Measurements from ENCODE around the gene CCN2.
A peak's percentile ranks its signal among the peaks of the same experiment; 100 is the strongest.

The CCN2 gene

DNA sequence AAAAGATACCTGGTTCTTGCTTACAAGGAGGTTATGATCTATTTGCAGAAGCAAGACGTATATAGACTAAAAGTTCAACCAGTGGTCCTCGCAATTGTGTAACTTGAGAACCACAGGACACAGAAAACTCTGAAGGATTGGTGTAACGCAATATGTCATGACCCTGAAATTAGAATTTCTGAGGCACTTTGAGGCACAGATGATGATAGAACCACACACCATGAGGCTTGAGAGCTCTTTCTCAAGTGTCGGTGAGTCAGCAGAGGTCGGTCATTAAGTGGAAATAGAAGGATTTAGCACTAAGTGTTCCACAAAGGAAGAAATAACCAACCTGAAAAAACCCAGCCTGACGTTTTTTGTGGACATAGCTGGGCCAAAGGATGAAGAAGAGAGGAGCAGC, 15.3 kb upstream of the CCN2 start:
- no peak for DNase-seq
- ATAC-seq, result no peak

DNA sequence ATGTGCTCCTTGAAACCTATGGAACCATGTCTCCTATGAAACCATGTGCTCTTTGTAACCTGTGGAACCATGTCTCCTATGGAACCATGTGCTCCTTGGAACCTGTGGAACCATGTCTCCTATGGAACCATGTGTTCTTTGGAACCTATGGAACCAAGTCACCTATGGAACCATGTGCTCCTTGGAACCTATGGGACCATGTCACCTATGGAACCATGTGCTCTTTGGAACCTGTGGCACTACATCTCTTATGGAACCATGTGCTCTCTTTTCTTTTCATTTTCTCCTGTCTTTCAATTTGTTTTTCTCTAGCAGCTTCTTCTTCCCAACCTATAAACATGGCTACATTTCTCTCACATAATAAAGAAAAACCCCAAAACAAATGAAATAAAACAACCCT, 11.9 kb upstream of the CCN2 start:
- ATAC-seq, result no peak
- DNase-seq, result no peak

DNA sequence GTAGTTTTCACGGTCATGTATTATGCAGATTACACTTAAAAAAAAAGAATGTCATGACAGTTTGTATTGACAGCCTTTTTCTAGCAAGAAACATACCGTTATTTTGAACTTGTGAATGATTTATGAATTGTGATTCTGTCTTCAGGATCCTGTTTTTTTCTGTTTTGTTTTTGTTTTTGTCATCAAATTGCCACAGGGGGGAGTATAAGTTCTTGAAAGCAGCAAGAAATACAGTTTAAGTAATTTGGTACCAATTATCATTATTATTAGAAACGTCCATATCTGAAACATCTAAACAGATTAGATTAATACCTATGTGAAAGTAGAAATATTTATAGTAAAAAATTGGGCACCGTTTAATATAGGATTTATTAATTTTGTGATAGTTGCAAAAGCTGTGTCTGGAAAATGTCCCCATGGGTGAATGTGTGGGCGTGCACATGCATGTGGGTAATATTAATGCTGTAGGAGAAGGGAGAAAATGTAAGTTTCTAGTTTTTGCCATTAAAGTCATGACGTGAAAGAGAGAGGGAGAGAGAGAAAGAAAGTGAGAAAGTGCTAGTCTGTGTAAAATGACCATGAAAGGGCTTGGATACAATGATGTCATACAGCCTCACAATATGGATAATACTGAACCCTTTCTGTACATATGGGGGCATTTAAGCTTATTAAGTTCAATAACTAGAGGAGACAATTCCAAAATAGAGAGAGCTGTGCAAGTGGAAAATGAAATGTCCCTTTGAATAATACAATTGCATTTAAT, 9.4 kb upstream of the CCN2 start:
- DNase-seq, result no peak
- ATAC-seq, result no peak

DNA sequence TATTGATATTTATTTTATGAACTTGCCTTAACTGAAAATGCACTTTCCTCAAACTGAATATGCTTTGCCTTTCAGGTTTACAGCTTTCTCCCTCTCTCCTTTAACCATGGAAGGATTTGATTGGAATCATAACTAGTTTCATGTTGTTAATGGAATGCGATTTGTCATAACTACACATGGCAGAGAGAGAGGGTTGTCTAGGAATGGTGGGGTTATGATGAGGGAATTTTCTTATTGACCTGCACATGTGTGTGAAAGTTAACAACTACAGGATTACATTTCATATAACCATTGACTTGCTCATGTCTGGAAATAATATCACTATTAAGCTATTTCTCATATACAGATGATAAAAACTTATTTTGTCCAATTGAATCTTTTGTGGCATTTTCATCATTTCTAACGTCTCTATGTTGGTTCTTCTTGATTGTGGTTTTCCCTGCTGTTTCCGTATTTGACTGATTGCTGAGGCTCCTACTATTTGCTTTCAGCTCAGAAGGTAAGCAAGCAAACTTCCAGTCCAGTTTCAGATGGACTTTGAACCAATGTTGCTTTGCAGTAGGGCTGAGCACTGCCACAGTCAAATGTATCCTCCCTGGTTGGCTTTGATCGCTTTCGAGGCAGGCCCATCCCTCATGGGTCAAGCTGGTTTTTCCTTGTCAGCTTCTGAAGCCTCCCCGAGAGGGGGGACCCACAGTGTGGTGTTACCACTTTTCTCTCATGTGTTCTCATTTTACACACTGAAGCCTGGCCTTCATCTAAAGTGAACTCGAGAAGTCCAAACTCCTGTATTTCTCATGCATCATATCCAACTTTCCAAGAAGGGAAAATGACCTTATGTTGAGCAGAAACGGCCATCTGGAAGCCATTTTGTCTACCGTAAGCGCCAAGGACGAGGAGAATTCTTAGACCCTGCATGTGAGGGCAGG, 7.6 kb upstream of the CCN2 start:
- DNase-seq, result no peak
- ATAC-seq, result no peak

DNA sequence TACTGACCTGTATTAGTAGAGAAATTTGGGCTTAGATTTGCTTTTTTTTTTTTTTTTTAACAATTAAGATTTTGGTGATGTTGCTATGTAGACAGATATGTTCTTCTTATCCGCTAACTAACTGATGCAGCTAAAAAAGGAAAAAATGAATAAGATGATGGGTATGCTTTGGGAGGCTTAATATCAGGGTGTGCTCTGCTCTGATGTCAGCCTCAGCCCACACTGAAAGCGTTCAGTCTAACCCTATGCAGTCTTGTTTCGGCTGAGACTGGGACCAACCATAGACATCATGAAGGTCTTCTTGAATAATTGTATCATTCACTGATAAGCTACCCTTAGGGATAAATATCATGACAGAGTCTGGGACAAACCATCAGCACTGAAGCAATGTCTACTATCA, 6.9 kb upstream of the CCN2 start:
- ATAC-seq (no peak), DNase-seq (no peak)

DNA sequence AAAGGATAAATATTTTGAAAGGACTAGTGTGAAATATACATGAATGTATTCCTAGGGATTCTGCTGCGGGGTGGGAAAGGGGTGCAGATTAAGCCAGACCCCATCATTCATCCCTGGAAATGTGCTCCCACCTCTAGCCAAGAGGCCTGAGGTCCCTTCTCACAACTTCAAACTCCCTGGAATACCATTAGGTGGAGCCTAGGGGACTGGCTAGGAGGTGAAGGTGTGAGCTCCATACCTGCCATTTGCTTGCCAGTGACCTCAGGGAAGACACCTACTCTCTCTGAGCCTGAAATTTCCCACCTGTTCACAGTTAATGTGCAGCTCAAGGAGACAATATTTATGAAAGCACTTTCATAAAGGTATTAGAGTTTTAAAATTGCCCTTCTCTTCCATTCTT, 4.7 kb upstream of the CCN2 start:
- ATAC-seq, result no peak
- DNase-seq, result no peak

DNA sequence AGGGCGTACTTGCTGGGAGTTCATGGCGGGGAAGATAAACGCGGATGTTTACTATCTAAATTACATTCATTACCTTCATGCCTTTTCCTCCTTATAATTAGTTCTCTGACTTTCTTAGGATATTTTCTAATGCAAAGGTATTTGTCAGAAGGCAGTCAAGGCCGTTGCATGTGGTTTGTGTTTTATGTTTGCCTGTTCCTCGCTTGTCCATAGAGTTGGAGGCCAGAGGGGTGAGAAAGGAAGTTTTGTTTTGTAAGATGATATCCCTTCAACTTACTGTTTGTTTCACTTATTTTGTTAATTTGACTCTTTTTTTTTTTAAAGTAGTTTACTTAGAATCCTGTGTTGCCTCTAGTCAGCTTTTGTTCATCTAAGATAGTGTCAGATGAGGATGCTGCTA, 4.0 kb upstream of the CCN2 start:
- DNase-seq, result no peak
- ATAC-seq, result no peak

DNA sequence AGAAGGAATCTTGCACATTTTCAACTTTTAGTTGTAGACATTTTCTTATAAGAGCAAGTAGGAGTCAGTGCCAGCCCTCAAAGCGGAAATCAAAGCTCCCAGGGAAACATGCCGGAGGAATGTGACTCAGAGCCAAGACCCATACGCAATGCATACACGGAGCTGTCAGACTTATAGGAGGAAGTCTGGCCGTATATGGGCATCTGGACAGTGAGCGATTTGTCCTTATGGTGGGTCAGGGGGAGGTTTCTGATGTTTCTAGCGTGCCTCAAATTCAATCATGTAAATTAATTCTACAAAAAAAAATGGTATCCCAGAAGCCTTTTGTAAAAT, 3.6 kb upstream of the CCN2 start:
- ATAC-seq (no peak), DNase-seq (no peak)

DNA sequence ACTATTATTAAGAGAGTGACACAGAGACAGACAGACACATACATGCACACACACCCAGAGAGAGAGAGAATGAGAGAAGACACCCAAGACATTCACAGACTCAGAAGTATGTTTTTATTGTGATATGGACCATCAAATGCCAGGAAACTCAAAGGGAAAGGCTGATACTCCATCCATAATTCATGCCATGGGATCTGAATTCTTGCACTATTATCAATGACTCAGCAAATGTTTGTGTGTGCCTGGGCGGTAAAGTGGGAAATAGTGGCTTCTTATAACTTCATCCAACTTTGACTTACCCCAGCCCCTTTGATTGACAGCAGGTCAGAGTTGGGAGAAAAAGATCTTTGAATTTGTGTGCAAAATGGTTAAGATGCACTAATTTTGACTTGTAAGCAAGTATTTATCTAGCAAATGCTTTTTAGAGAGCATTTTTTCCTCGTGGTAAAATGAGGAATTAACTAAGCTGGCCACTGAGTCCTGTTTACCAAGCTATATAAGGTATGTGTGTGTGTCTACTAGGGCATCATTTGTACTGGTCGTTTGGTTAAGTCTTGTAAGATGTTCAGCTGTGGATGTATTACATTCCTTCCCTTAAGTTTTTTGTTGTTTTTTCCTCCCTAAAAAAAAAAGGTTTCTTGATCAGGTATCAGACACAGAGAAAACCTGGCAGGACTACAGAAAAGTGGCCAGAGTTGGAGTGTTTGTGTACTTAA, 3.0 kb upstream of the CCN2 start:
- DNase-seq (no peak), ATAC-seq (no peak)

DNA sequence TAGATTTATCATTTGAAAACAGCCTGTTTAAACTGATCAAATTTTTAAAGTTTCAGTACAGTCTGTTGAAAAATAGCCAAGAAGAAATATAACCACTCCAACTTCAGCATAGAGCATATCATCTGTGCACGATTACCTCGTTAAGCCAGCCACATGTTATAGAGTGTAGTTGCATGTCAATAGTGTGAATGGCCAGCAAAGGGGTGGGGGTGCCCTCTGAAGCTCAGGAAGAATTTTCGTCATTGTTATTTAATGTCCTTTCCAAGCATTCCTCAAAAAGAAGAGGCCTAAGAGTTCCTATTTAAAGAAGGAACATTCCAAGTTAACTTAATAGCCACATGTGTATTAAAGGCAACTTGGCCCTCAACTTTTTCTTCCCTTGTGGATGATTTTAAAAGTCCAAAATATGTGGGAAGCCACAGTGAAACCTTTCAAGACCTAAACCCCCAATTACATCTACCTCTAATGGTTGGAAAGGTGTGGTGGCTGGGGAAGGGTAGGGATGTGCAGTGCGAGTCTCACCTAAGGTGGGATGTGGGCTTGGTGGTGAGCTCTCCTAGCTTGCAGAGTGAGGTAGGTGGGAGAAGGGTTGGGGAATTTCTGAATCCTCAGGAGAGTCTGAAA, 1.8 kb upstream of the CCN2 start:
- no peak for DNase-seq
- no peak for ATAC-seq

DNA sequence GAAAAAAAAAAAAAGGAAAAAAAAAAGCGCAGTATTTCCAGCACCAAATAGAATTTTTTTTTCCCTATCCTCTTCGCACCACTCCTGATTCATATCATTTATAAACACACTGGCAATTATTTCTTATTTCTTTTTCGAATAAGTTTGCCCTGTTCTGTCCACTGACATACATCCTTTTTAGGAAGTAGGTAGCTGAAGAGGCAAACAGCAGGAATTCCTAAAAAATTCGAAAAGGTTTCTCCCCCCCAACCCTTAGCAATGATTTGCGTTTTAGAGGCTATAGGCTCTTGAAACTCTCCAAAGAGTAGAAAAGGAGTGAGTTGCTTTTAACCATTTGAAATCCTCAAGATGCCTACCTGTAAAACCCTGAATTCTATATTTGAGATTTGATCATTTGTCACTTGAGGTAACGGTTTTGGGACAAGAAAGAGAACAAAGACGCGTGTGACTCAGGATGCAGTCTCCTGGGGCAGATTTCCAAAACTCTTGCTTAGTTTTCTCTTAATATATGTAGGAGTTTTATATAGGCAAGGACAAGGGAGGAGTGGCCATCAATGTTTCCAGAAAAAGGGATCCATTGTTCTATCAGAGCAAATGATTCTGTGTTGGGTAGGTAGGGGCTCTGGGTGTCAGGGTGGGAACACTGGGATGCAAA, 531 bp upstream of the CCN2 start:
- DNase-seq (no peak), ATAC-seq (no peak)

DNA sequence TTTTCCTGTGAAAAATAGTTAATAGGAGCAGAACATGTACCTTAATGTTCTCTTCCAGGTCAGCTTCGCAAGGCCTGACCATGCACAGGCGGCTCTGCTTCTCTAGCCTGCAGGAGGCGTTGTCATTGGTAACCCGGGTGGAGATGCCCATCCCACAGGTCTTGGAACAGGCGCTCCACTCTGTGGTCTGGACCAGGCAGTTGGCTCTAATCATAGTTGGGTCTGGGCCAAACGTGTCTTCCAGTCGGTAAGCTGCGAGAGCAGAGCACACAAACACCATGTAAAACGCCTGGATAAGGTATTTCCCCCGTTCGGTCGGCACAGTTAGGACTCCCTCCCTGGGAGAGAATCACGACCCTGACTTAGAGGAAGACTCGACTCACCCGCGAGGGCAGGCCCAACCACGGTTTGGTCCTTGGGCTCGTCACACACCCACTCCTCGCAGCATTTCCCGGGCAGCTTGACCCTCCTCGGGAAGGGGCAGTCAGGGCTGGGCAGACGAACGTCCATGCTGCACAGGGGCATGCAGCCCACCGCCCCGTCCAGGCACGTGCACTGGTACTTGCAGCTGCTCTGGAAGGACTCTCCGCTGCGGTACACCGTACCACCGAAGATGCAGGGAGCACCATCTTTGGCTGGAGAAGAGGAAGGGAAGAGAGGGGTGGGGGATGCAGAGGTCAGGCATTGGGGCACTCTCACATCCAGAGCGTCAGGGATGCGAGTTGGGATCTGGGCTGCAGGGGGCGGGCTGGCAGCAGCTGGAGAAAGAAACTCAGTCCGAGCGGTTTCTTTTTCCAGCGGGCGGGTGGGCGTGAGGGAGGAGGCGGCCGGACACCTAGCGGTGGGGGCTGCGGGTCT, 1.0 kb downstream of the CCN2 start:
- DNase-seq (peak; percentile 25), ATAC-seq (peak; percentile 55)

DNA sequence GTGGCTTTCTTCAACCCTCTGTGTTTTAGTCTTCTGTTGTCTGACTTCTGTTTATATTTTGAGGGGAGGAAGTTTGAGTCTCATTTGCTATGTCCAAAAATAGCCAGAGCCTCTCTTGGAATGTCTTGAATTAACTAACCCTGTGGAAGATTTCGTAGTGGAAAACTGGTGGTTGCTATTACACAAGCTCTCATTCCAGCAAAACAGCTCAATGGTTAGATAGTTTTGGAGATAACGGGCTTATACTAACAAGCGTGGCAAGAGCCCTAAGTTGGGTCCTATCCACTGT, 1.6 kb downstream of the CCN2 start:
- DNase-seq, result no peak
- no peak for ATAC-seq

DNA sequence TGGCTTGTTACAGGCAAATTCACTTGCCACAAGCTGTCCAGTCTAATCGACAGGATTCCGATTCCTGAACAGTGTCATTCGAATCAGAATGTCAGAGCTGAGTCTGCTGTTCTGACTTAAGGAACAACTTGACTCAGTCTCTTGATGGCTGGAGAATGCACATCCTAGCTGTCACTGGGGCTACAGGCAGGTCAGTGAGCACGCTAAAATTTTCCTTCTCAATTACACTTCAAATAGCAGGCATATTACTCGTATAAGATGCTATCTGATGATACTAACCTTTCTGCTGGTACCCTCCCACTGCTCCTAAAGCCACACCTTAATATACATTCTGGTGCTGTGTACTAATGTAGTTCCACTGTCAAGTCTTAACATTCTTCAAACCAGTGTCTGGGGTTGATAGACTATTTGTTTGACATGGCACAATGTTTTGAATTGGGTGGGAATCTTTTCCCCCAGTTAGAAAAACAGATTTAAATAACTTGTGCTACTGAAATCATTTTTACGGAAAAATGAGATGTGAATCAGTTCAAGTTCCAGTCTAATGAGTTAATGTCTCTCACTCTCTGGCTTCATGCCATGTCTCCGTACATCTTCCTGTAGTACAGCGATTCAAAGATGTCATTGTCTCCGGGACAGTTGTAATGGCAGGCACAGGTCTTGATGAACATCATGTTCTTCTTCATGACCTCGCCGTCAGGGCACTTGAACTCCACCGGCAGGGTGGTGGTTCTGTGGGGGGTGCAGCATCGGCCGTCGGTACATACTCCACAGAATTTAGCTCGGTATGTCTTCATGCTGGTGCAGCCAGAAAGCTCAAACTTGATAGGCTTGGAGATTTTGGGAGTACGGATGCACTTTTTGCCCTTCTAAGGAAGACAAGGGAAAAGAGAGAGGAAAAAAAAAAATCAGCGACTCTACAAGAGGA, 2.2 kb downstream of the CCN2 start:
- ATAC-seq (no peak), DNase-seq (no peak)

DNA sequence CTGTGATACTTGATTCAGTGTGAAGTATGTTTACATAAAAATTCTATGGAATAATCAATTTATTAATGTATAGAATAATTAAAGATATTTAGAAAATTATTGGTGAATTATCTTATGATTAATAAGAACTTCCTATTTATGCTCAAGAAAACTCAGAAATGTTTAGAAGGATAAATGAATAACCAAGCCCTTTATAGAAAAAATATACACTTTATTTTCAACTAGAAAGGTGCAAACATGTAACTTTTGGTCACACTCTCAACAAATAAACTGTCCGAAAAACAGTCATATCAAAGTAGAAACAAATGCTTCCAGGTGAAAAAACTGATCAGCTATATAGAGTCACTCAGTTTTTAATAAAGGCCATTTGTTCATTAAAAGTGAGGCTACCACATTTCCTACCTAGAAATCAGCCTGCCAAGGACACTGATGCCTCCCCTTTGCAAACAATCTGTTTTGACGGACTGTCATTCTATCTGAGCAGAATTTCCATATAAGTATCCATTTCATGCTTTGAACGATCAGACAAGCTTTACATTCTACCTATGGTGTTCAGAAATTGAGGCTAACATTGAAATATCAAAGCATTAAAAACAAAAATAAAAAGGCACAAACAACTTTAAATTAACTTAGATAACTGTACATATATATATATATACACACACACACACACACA, 3.0 kb downstream of the CCN2 start:
- DNase-seq, result no peak

DNA sequence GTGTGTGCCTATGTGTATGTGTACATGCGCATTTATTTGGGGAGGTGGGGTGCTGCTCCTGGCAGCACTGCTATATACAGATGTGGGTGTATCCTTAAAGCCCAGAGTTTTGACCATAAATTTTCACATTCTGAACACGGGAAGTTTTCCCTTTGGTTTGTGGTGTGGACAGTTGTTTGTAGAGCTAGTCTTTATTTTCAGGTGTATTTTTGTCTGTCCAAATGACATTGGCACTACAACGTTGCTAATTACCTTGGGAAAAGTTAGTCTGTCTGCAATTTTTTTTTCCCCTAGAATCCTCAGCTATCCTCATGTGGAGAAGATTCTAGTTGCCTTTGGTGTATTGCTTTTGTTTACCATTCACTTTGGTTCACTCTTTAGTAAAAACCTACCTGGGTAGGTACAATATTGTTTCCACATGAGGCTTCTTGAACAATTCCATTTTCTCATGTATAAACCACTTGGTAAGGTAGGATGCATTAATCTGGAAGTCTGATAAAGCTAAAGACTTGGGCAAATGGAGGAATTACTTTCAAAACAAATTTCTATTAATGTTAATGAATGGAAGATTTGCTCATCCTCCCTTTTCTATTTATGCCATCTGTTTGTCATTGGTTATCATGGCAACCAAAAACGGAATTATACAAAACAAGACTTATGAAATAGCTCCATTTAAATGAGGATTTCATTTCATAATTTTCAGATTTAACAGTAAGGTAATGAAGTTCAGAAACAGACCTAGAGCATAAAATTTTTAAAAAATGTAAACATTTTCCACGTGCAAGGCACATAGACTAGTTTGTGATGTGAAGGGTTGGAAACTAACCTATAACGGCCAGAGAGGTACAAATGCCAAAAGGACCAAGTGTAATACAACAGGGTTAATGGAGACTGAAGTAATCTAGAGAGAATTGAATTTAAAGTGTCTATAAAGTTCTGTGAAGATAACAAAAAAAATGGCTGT, 3.9 kb downstream of the CCN2 start:
- ATAC-seq, result no peak
- no peak for DNase-seq

More for the DNA sequence above, 3.0 kb downstream of the CCN2 start:
- no peak for ATAC-seq

DNA sequence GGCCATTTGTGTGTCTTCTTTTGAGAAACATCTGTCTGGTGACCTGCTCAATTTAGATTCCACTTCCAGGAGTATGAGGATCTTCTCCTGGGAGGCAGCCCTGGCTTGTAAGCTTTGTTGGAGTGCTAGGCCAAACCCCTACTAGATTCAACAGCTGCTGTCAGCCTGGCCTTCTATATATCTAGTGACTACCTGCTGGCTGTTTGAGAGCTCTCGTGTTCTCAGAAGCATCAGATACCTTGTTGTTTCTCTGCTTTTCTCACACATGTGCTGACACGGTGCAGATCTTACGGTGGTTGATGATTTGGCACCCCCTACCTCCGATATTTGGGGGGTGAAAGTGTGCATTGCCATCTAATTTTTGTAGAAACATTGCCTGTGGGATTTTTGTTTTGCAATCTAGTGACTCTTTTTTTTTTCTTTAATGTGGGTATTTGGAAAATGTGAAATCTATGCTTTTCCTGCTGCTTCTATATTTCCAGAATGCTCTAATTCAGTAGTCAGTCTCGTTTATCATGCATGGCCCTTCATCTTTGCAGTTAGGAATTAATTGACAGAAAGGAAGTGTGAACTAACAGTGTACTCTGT, 4.7 kb downstream of the CCN2 start:
- ATAC-seq (no peak), DNase-seq (no peak)

DNA sequence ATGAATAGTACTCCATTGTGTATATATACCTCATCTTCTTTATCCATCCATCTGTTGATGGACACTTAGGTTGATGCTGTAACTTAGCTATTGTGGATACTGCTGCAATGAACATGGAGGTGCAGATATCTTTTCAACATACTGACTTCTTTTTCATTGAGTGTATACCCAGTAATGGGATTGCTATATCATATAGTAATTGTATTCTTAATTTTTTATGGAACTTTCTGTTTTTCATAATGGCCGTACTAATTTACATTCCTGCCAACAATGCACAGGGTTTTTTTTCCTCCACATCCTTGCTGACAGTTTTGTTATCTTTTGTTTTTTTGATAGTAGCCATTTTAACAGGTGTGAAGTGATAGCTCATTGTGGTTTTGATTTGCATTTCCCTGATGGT, 5.2 kb downstream of the CCN2 start:
- no peak for DNase-seq
- no peak for ATAC-seq

Data from stimulated activated naive CD8-positive, alpha-beta T cell treated with anti-CD3 and anti-CD28 coated beads, Interleukin-15, Interleukin-2, amounts not matched to agents 100 U/mL and 50 U/mL, for 24 hours (primary cell).